Glomerular visceral epithelial cell (primary cell): ENCODE measurements around the gene BACH1.
A peak's percentile ranks its signal among the peaks of the same experiment; 100 is the strongest.

Experiments
- DNase-seq: peaks from one replicate; pipeline ENCODE4 v3.0.0-alpha.2; 2016; ENCODE audit errors: extremely low spot score

Gene BACH1

DNA sequence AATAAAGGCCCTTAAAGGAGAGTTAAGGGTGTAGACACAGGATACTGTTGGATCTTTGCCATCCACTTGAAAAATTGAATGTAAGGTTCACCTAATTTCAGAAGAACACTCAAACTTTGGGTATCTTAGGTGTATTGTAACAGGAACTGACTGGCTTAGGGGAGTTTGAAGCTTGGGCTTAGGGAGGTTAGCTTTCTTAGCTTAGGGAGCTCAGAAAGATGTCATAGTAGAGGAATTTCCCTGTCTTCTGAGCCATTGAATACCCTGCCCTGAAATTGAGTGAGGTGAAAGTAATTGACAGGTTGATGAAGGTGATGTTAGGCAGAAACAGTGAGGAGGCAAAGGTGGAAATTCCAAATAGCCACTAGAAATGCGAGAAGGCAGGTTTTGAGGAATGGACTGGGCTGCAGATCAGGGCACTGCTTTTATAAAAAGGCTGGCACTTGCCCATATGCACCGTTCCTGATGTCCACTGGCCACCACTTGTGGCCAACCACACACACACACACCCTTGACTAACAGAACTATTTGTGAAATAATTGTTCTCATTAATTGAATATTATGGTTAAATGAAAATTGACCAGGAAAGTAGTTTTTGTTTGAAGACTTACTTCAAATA, 16.5 kb downstream of the BACH1 start:
- no peak for DNase-seq

DNA sequence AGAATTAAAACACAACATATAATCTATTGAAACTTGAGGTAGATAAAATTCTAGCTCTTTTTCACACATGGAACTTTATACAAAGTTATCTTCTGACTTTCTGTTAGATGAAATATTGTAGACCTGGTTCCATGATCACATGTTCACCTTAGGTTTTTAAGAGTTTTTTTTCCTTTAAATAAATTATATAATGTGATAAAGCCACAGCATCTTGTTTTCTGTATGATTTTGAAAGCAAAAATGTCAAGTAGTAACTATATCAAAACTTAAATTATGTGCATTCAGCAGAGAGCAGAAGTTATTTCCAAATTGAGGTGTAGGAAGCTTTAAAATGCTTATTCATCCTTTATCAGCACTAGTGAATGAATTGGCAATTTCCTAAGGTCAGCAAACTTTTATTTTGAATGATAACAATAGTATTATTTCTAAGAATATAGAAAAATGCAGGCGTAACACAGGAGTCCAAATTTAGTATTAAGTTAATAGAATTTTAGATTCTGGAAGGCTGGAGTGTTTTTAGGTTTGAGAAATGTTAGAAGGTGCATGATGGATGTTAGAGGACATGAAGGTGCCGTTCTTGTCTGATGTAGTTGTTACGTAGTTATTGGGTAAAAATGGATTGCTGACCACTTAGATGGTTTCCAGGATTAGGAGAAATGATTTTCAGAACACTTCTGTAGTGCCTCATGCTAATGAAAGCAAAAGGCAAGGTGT, 17.5 kb downstream of the BACH1 start:
- no peak for DNase-seq

GRCh38 chr21:29316806-29317205, 18.1 kb downstream of the BACH1 start:
- no peak for DNase-seq

- peak; percentile 85 for DNase-seq
These were observed 19.6 kb downstream of the BACH1 start for GRCh38 chr21:29318354-29318753.

GRCh38 chr21:29320031-29320430, 21.3 kb downstream of the BACH1 start:
- no peak for DNase-seq

GRCh38 chr21:29321217-29321616, 22.5 kb downstream of the BACH1 start:
- no peak for DNase-seq

- DNase-seq, result no peak
These were observed 23.5 kb downstream of the BACH1 start for GRCh38 chr21:29321932-29322928.

DNA sequence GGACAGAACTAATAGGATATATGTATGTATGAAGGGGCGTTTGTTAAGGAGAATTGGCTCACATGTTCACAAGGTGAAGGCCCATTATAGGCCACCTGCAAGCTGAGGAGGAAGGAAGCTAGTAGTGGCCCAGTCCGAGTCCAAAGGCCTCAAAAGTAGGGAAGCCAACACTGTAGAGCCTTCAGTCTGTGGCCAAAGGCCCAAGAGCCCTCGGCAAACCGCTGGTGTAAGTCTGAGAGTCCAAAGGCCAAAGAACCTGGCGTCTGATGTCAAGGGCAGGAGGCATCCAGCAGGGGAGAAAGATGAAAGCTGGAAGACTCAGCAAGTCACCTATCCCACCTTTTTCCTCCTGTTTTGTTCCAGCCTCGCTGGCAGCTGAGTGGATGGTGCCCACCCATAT, 24.5 kb downstream of the BACH1 start:
- DNase-seq, result no peak

GRCh38 chr21:29326914-29327554, 28.3 kb downstream of the BACH1 start:
- no peak for DNase-seq

DNA sequence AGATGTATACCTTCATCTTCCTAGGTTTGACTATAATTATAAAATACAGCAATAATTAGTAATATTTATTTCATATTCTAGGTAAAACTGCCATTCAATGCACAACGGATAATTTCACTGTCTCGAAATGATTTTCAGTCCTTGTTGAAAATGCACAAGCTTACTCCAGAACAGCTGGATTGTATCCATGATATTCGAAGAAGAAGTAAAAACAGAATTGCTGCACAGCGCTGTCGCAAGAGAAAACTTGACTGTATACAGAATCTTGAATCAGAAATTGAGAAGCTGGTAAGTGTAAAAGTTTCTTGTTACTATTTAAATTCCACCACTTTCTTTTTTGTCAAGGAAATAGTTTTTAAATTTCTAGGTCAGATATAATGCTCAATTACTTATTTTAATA, 30.7 kb downstream of the BACH1 start:
- DNase-seq, result no peak

DNA sequence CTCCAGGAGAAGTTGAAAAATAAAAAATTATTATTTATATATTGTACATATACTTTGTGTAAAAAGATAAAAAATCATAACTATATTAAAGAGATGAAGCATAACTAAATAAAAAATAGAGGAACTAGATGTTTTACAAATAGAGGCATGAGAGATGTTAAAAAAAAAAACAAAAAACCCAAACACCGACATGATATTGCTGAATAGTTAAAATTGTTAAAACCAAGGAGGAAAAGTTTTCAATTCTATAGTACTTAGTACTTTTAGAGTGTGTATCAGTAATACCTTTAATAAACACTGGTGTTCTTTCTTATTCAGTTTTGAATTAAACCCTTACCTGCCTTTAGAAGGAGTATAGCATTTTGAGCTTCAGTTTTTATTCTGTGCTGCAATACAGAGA, 32.1 kb downstream of the BACH1 start:
- DNase-seq, result no peak

GRCh38 chr21:29332461-29333362, 34.0 kb downstream of the BACH1 start:
- peak; percentile 32 for DNase-seq

GRCh38 chr21:29333406-29333805, 34.7 kb downstream of the BACH1 start:
- no peak for DNase-seq

DNA sequence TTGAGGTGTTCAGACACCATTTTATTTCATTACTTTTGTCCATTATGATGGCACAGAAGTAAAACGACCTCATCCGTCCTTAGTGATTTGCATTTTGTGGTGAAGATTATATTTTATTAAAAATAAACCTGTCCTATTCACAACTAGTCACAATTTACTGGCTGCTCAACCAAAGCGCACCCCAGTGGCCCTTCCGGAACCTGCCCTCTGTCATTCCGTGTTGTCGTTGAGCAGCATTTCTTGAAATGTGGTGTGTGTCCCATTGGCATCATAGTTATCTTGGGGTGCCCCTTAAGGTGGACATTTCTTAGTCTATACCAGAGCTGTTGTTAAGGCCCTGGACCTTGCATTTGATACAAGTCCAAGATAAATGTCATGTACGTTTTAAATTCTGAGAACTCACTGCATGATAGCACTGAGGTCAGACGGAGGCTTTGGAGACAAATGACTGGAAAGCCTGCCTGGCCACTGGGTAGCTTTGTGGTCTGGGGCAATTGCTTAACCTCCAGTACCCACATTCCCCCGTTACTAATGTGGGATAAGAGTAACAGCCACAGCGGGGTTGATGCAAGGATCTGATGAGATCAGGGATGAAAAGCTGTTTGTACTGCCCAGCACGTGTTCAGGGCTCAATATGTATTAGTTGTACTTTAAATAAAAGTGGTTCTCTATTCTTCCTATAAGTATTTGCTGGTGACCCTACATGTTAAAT, 36.2 kb downstream of the BACH1 start:
- DNase-seq, result peak; percentile 81

DNA sequence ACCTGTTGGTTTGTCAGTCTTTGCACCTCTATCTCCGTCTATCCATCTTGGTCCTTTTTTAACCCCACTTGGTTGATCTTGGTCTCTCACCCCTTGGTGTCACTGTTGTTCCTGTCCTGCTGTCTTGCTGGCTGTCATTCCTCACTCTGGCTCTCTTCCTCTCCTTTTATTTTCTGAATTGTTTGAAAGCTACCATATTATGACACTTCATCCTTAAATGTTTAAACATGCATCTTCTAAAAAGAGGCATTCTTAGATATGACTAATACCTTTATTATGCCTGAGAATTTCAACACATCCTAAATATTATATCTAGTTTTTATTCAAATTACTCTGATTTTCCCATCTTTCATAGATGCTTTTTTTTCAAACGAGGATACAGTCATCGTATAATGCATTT, 37.0 kb downstream of the BACH1 start:
- no peak for DNase-seq

GRCh38 chr21:29338256-29338655, 39.5 kb downstream of the BACH1 start:
- no peak for DNase-seq

DNA sequence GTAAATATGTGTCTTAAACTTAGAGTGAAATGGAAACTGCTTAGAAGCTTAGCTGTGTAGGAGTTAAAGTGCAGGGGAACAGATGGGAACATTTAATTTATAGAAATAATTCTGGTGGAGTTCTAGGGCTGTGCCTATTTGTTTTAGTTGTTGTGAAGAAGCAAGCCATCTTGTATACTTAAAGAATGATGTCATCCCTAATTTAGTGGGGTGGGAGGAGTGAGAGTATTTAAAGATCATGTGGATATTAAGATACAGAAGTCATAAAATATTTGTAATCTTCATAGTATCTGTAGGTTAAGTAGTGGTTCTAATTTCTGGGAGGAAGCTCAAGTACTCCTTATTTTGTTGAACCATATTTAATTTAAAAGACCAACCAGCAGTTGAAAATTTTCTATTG, 41.5 kb downstream of the BACH1 start:
- DNase-seq, result no peak

DNA sequence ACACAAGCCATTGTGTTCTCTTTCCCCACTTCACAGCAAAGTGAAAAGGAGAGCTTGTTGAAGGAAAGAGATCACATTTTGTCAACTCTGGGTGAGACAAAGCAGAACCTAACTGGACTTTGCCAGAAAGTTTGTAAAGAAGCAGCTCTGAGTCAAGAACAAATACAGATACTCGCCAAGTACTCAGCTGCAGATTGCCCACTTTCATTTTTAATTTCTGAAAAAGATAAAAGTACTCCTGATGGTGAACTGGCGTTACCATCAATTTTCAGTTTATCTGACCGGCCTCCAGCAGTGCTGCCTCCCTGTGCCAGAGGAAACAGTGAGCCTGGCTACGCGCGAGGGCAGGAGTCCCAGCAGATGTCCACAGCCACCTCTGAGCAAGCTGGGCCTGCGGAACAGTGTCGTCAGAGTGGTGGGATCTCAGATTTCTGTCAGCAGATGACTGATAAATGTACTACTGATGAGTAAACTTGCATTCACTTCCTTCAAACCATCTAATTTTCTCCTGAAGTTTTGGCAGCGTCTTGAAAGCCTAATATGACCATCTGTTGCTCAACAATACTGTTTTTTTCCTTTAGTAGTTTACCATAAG, 43.7 kb downstream of the BACH1 start:
- DNase-seq, result peak; percentile 42

GRCh38 chr21:29343519-29343918, 44.8 kb downstream of the BACH1 start:
- no peak for DNase-seq

DNA sequence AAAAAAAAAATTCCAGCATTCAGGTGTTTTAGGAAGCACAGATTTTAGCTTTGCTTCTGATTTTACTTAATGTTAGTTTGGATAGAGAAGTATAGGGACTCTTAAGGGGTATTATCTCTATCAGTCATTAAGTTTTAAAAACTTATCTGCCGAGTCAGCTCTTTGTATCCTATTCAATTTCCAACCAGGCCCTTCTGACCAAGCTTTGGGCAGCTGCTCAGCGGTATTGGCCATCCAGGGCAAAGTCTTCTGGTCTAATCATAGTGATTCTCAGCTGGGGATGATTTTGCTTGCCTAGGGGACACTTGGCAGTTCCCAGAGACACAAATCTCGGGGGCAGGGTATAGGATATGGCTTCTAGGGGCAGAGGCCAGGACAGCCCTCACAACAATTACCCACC, 47.6 kb downstream of the BACH1 start:
- DNase-seq, result no peak
